Chondrocyte (in vitro differentiated cells): Measurements from ENCODE around the gene ATF4. TPM values are rescaled to one million over a fixed set of nuclear protein-coding genes. Genes with fewer than 3 reads are reported as not detected.

Experiments
- DNase-seq: peaks from one replicate; pipeline ENCODE4 v3.0.0; 2021; ENCODE audit warnings: mixed read lengths, low spot score
- H3K27ac Mint-ChIP-seq: one replicate; pipeline ENCODE4 v1.8.0; 2021; ENCODE audit warnings: mild to moderate bottlenecking, moderate library complexity, mixed read lengths; ENCODE audit not compliant: unreplicated experiment
- H3K27me3 Mint-ChIP-seq: 2 replicates; pipeline ENCODE4 v1.8.0; 2021; ENCODE audit warnings: low read depth, mixed read lengths
- H3K36me3 Mint-ChIP-seq: 2 replicates; pipeline ENCODE4 v1.8.0; 2021; ENCODE audit warnings: low read depth, mixed read lengths
- H3K4me1 Mint-ChIP-seq: 2 replicates; pipeline ENCODE4 v1.8.0; 2021; ENCODE audit warnings: low read depth, mild to moderate bottlenecking, mixed read lengths
- H3K4me3 Mint-ChIP-seq: one replicate; pipeline ENCODE4 v1.8.0; 2021; ENCODE audit warnings: mild to moderate bottlenecking, moderate library complexity, mixed read lengths; ENCODE audit not compliant: unreplicated experiment
- H3K9me3 Mint-ChIP-seq: 2 replicates; pipeline ENCODE4 v1.8.0; 2021; ENCODE audit warnings: low read depth, mixed read lengths
- CTCF ChIP-seq: fragments of 200-600 bp; sonication (generic); IDR thresholded peaks from 2 replicates; pipeline ENCODE4 v1.5.0; 2021; ENCODE audit warnings: antibody characterized with exemption, mild to moderate bottlenecking, moderate library complexity
- total RNA-seq: library from RNA; stranded (reverse); gene quantifications from 3 replicates; pipeline ENCODE4 v1.2.1, GENCODE V29; 2021

Gene ATF4
- total RNA-seq, 1 donor from 2014 or later: 541 TPM

GRCh38 chr22:39535831-39536449, 15.6 kb downstream of the ATF4 start:
- Mint-ChIP-seq H3K4me3 (no peak overlapping the region), H3K4me1 (peaks cover 20% of the 10 kb centered on the region), H3K27me3 (peaks cover 3% of the 10 kb centered on the region), H3K36me3 (peaks cover 2% of the 10 kb centered on the region), H3K9me3 (no peaks in the 10 kb centered on the region), H3K27ac (no peak overlapping the region)
- TF ChIP-seq CTCF: no peak
- no peak for DNase-seq

- no peak overlapping the region for H3K27ac Mint-ChIP-seq
- H3K4me3 Mint-ChIP-seq: no peak overlapping the region
- H3K36me3 Mint-ChIP-seq: no peaks in the 10 kb centered on the region
- H3K4me1 Mint-ChIP-seq: peaks cover 13% of the 10 kb centered on the region
- TF ChIP-seq CTCF: no peak
- no peaks in the 10 kb centered on the region for H3K9me3 Mint-ChIP-seq
- DNase-seq: no peak
- H3K27me3 Mint-ChIP-seq: peaks cover 3% of the 10 kb centered on the region
Measured at GRCh38 chr22:39536711-39537110, 16.3 kb downstream of the ATF4 start.

- no peak for TF ChIP-seq CTCF
- H3K9me3 Mint-ChIP-seq: no peaks in the 10 kb centered on the region
- DNase-seq: no peak
- no peak overlapping the region for H3K27ac Mint-ChIP-seq
- H3K27me3 Mint-ChIP-seq: peaks cover 3% of the 10 kb centered on the region
- no peak overlapping the region for H3K4me3 Mint-ChIP-seq
- peaks cover 6% of the 10 kb centered on the region for H3K4me1 Mint-ChIP-seq
- H3K36me3 Mint-ChIP-seq: no peaks in the 10 kb centered on the region
Measured at GRCh38 chr22:39537975-39538374, 17.6 kb downstream of the ATF4 start.

- Mint-ChIP-seq H3K36me3 (no peaks in the 10 kb centered on the region), H3K27me3 (peaks cover 21% of the 10 kb centered on the region)
Measured at GRCh38 chr22:39543095-39543494, 22.7 kb downstream of the ATF4 start.

More at GRCh38 chr22:39543095-39543494, 22.7 kb downstream of the ATF4 start:
- Mint-ChIP-seq H3K4me1 (peaks cover 17% of the 10 kb centered on the region), H3K9me3 (no peaks in the 10 kb centered on the region), H3K27ac (no peak overlapping the region), H3K4me3 (no peak overlapping the region)
- DNase-seq: no peak
- TF ChIP-seq CTCF: peak; percentile 76
